ENCODE data around the gene AGTPBP1.
"Not testable (repeated sequence)": the region's sequence is repeated elsewhere in the genome, so short reads cannot be mapped to it uniquely, and the experiment has no call there.

The AGTPBP1 gene

DNA sequence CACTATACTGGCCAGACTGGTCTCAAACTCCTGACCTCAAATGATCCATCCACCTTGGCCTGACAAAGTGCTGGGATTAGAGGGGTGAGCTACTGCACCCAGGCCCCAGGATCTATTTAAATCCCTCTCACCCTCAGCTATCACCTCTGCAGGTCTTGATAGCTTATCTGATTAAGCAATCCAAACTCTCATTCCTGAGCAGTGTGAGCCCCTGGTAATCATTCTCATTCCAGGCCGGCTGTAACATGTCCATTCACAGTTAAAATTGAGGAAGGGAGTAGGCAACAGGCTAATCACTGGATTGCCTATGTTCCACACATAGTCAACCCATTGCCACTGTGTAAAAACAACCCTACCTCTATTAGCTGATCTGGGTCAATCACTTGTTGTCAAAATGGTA is 111.1 kb downstream of the AGTPBP1 start:
- DNase-seq, result no peak

DNA sequence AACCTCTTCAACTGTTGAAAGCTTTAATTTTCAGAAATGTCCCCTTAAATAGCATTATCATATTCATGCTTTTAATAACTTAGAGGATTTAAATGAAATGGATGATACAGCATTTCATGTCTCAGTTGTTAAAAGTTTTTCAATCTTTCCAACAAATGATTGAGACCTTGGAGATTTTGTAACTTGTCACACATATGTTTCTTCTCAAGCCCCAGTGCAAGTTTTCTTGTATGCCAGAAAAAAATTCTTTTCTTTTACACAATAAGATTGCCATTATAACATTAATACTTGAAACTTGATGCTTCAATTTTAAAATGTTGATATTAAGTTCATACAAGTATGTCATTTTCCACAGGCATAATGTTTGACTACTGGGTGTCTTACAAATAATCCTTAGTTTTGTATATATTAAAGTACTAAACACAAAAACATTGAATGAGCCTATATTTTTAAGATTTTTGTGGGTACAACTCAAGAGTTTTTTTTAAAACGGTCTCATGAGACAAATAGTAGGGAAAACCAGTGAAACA is 124.5 kb downstream of the AGTPBP1 start:
- no peak for DNase-seq

DNA sequence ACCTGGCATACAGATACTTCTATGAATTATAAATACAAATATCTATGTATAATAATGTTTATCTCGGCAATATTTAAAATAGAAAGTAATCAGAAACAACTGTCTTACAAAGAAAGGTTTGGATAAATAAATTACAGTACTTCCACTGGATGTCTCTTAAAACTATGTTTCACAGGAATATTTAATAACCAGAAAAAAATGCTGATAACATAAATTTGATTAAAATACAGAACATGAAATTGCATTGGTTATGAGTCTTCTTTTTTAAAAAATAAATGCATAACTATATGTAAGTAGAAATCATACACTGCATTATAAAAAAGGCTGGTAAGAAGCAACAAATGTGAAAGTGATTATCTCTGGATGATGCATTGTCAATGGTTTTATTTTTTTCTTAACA is 126.0 kb downstream of the AGTPBP1 start:
- no peak for DNase-seq

DNA sequence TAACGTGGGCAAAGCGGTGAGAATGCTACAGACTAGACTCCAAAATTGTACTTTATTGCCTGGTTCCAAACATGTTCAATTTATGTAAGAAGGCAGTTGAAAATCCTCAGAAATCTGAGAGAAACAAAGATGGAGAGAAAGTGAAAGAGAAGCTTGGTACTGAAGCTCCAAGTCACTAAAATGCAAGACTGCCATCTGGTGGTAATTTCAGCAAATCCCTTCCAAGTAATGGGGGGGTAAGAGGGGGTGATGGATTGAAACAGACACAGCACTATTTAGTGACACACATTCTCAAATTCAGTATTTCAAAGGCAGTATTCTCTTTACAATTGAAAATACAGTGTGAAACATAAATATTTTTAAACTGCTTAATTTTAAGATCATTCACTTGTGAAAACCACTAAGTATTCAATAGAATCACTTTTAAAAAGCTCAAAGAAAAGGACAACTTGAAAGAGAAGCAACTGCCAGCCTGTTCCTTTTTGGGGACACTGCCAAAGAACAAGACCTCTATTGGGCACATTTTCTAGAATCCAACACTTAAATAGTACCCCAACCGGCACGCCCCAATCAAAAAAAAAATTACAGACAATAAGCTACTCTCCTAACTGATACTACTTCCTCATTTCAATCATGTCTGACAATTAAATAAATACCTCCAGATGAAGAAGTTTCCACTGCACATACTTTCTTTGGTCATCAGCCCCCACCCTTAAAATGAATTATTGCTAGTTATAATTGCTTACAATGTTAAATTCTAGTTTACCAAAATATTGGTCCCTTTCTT is 131.5 kb downstream of the AGTPBP1 start:
- DNase-seq, result peak; percentile 80

- DNase-seq, result no peak
Observed at GRCh38 chr9:85605905-85606304, 135.8 kb downstream of the AGTPBP1 start.

- DNase-seq, result no peak
Observed at GRCh38 chr9:85603936-85604335, 137.8 kb downstream of the AGTPBP1 start.

- no peak for DNase-seq
Observed at GRCh38 chr9:85602742-85603141, 139.0 kb downstream of the AGTPBP1 start.

GRCh38 chr9:85600675-85601263 is 141.0 kb downstream of the AGTPBP1 start:
- no peak for DNase-seq

DNA sequence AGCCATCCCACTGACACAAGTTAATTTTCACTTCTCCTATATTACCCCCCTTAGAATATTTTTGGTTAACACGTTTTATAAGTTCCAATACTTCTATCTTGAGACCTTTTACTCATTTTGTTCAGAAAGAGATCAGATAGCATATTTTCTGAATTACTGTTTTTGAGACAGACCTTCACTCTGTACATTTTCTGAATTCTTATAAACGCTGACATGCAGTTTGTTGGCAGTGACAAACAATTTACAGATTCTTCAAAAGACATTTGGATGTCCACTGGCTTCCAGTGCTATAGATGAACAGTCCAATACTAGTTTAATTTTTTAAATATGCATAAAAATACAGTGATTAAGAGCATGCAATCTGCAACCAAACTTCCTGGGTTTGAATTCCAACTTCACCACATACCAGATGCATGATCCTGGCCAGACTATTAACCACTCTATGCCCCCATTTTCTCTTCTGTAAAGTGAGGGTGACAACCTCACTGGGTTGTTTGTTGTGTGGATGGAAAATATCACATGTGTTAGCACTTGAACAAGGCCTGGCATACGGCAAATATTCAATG is 142.1 kb downstream of the AGTPBP1 start:
- DNase-seq, result peak; percentile 63

GRCh38 chr9:85594316-85594715 is 147.4 kb downstream of the AGTPBP1 start:
- DNase-seq, result no peak

DNA sequence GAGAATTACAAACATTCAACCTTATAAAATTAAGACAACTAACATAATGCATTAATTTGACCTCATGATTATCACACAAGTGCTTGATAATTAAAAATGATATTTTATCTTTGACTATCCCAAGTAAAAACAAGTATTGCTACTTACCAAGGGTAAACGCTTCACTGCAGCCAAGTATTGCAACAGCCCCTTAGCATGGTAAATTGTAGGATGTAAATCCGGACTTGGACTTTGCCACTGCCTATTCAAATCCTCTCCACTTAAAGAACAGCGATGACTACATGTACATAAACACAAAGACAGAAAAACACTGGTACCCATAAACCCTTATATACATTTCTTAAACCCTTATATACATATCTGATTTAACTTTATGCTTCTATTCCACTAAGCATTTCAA is 155.1 kb downstream of the AGTPBP1 start:
- DNase-seq, result no peak

- no peak for DNase-seq
Observed at GRCh38 chr9:85577353-85577952, 164.3 kb downstream of the AGTPBP1 start.

GRCh38 chr9:85575868-85576267 is 165.9 kb downstream of the AGTPBP1 start:
- DNase-seq, result no peak

DNA sequence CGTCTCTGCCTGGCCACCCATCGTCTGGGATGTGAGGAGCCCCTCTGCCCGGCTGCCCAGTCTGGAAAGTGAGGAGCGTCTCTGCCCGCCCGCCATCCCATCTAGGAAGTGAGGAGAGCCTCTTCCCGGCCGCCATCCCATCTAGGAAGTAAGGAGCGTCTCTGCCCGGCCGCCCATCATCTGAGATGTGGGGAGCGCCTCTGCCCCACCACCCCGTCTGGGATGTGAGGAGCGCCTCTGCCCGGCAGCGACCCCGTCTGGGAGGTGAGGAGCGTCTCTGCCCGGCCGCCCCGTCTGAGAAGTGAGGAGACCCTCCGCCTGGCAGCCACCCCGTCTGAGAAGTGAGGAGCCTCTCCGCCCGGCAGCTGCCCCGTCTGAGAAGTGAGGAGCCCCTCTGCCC is 168.2 kb downstream of the AGTPBP1 start:
- not testable (repeated sequence) for DNase-seq

DNA sequence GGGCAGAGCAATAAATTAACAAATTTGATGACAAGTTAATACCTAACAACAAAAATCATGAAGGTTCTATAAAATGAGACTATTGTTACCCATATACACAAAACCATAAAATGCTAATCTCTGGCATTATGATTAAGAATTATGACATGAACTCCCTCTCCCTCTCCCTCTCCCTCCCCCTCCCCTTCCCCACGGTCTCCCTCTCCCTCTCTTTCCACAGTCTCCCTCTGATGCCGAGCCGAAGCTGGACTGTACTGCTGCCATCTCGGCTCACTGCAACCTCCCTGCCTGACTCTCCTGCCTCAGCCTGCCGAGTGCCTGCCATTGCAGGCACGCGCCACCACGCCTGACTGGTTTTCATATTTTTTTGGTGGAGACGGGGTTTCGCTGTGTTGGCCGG is 168.8 kb downstream of the AGTPBP1 start:
- DNase-seq, result not testable (repeated sequence)

GRCh38 chr9:85569988-85570387 is 171.8 kb downstream of the AGTPBP1 start:
- DNase-seq, result peak; percentile 22

- DNase-seq, result no peak
Observed at GRCh38 chr9:85559526-85559925, 182.2 kb downstream of the AGTPBP1 start.

DNA sequence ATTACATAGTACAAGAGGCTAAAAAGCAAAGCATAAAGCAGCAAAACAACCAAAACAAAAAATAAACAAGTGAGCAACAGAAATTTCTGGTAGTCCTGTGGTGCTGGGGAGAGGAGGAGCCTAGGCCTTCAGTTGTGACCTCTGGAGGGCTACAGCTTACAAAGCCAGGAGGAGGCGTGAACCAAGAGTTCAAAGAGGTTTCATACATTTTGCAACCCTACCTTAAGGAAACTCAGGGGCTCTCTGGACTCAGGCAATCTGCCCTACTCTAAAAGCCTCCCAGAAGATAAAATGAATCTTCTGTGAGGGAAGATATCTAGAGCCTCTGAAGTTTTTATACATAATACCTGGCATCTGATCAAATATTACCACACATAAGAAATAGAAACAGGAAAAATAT is 187.4 kb downstream of the AGTPBP1 start:
- DNase-seq, result no peak

DNA sequence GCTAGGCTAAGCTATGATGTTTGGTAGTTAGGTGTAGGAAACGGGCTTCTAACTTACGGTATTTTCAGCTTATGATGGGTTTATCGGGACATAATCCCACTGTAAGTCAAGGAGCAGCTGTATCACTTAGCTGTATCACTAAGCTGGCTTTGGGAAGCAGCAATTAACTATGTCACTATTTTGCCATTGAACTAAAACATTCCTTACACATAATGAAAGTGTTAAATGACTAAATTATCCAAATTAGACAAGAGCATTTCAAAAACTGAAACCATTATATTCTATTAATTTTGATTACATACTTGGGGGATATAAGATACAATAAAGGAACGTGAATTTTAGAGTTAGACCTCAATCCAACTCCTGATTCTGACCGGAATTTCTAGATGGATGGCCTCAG is 188.3 kb downstream of the AGTPBP1 start:
- no peak for DNase-seq

GRCh38 chr9:85547599-85547998 is 194.2 kb downstream of the AGTPBP1 start:
- DNase-seq, result no peak

DNA sequence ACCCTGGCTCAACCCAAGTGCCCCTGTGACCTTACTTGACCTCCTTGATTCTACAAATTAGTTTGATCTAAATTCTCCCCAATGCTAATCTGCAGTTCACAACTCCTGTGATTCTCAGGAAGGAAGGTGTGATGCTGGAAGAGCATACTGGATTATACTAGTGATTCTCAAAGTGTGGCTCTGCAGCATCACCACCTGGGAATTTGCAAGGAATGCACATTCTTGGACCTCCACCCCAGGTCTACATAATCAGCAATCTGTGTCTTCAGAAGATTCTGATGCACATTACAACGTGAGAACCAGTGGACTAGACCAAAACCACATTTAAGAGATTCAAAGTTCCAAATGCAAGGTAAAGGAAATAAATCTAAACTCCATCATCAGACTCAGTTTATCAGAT is 198.6 kb downstream of the AGTPBP1 start:
- DNase-seq, result no peak

- DNase-seq, result peak; percentile 30
Observed at GRCh38 chr9:85541876-85542275, 199.9 kb downstream of the AGTPBP1 start.

DNA sequence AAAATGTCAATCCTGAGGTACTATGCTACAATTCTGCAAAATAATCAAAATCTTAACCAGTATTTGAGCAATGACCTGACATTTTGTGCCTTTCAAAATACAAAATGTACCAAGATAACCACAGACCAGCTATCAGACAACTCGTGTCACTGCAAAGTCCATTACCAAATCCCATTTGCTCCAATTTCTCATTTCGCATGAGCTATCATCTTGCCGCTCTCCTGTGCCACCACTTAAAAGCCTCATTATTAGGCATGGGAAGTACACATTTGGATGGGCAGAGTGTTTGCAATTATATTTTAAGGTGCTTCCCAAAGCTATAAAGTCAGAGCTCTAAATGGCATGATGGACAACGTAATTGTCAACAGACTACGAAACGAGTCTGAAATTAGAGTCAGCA is 205.2 kb downstream of the AGTPBP1 start:
- DNase-seq, result no peak

All from fibroblast of skin of scalp (primary cell).